Measurements from ENCODE around the gene PLIN1. TPM values are rescaled to one million over a fixed set of nuclear protein-coding genes. Genes with fewer than 3 reads are reported as not detected.

Gene PLIN1
- total RNA-seq, 1 donor, result 0.27 TPM

DNA sequence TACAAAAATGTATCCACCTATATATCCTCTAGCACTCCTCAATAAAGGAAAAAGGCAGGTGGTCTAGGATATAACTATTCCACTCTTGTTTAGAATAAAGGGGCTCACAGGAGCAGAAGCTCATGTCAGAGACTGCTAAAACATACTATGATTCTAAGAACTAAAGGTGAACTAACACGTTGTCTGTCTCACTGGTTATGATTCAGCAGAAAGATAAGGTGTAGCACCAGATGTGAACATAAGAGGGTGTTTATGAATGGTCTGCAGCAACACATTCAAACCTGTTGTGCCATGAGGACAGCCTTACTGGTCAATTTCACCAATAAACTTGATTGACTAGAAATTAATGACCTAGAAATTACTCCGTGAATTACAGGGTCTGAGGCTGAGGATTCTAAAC is 6.8 kb upstream of the PLIN1 start:
- H3K4me3 ChIP-seq (ENCODE audit: low read depth, low read length), result no peak overlapping the region
- DNase-seq (ENCODE audit: low read depth), result no peak
- TF ChIP-seq, protein P1, sequence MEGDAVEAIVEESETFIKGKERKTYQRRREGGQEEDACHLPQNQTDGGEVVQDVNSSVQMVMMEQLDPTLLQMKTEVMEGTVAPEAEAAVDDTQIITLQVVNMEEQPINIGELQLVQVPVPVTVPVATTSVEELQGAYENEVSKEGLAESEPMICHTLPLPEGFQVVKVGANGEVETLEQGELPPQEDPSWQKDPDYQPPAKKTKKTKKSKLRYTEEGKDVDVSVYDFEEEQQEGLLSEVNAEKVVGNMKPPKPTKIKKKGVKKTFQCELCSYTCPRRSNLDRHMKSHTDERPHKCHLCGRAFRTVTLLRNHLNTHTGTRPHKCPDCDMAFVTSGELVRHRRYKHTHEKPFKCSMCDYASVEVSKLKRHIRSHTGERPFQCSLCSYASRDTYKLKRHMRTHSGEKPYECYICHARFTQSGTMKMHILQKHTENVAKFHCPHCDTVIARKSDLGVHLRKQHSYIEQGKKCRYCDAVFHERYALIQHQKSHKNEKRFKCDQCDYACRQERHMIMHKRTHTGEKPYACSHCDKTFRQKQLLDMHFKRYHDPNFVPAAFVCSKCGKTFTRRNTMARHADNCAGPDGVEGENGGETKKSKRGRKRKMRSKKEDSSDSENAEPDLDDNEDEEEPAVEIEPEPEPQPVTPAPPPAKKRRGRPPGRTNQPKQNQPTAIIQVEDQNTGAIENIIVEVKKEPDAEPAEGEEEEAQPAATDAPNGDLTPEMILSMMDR (IDR thresholded peaks at IDR 0.05; ENCODE audit: insufficient read depth, low read length), result no peak

DNA sequence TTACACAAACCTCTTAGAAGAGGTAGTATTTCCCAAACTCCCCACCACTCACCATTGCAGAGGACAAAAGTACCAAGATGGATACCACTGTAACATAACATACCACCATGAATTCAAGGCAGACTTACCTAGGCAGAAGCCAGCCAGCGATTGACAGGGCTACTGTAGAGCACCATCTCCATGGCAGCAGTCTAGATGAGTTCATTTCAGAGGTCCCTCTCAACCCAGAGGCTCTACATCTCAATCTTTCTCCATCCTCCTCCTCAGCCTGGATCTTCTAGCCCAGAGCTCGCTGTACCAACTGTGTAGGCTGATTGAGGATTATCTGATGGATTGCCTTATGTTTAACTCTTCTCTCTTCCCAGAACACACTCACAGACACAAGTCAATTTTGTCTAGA is 2.0 kb upstream of the PLIN1 start:
- DNase-seq (ENCODE audit: low read depth), result no peak
- no peak overlapping the region for H3K4me3 ChIP-seq (ENCODE audit: low read depth, low read length)
- TF ChIP-seq, protein P1 (IDR thresholded peaks at IDR 0.05; ENCODE audit: insufficient read depth, low read length), result no peak

DNA sequence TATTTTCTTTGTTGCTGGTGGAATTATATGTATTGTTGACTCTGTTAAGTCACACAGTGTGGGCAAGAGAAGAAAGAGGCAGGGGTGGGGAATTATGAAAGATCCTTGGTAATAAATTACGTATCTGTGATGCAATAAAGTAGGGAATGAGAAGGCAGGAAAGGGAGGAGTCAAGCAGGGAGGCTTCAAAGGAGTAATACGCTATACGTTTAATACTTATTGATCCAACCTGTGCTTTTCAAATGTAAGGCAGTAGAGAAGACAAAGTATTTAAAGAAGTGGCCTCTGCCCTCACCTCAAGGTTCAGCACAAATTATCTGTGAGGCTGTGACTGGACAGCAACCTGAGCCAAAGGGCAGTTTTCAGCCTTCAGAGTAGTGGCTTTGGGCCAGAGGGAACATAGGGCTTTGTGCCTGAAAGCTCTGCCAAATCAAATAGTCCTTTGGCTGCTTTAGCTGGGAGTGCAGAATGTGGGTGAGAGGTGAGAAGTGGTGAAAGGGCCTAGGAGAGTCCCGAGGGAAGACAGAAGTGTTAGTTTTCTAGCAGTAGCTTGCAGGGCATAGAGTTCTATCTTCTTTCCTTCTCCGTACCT is 1.2 kb upstream of the PLIN1 start:
- H3K4me3 ChIP-seq (ENCODE audit: low read depth, low read length), result no peak overlapping the region
- TF ChIP-seq, protein P1 (IDR thresholded peaks at IDR 0.05; ENCODE audit: insufficient read depth, low read length), result no peak
- DNase-seq (ENCODE audit: low read depth), result peak; percentile 98

DNA sequence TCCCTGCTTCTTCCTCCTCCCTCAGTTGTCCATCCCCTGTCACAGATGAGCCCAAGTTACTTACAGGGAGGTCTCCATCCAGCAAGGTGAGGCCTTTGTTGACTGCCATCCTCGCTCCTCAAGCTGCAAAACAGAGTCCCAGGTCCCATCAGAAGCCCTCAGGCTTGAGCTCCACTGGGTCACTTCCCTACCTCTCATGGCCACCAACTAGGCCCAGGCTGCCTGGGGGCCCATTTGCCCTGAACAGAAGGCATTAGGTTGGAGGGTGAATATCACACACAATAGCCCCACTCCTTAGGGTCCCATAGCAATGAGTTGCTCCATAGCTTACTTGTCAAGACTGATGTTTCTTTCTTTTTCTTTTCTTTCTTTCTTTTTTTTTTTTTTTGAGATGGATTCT is 1.8 kb downstream of the PLIN1 start:
- DNase-seq (ENCODE audit: low read depth), result no peak
- TF ChIP-seq, protein P1 (IDR thresholded peaks at IDR 0.05; ENCODE audit: insufficient read depth, low read length), result no peak
- H3K4me3 ChIP-seq (ENCODE audit: low read depth, low read length), result no peak overlapping the region

DNA sequence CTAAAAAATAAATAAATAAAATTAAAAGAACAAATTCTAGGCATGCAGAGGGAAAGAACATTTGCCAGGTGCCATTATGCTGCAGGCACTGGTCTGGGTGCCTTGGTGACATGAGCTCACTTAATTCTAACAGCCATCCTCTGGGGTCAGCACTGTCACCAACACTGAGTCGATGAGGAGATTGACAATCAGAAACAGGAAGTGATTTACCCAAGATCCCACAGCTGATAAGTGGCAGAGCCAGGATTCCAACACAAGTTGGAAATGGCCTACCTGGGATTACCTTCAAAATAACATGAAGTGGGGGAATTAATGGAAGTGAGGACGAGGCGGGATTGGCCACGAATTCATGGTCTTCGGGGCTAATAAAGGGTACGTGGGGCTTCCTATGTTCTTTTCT is 3.6 kb downstream of the PLIN1 start:
- no peak overlapping the region for H3K4me3 ChIP-seq (ENCODE audit: low read depth, low read length)
- TF ChIP-seq, protein P1 (IDR thresholded peaks at IDR 0.05; ENCODE audit: insufficient read depth, low read length), result no peak
- no peak for DNase-seq (ENCODE audit: low read depth)

DNA sequence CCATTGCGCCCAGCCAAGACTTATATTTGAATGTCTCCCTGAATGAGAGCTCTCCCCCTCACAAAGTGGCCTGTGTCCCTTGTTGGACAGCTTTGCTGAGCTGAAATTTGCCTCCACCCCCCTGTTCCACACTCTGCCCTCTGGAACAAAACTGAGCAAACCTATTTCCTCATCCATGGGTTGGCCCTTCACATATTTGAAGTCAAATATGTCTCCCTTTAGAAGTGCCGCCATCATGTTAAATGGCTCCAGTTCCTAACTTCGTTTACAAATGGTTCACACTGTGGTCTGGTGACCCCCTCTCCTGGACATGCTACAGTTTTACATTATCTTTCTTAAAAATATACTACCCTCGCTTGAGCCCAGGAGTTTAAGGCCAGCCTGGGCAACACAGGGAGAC is 4.6 kb downstream of the PLIN1 start:
- DNase-seq (ENCODE audit: low read depth), result no peak
- TF ChIP-seq, protein P1 (IDR thresholded peaks at IDR 0.05; ENCODE audit: insufficient read depth, low read length), result no peak
- H3K4me3 ChIP-seq (ENCODE audit: low read depth, low read length), result no peak overlapping the region

DNA sequence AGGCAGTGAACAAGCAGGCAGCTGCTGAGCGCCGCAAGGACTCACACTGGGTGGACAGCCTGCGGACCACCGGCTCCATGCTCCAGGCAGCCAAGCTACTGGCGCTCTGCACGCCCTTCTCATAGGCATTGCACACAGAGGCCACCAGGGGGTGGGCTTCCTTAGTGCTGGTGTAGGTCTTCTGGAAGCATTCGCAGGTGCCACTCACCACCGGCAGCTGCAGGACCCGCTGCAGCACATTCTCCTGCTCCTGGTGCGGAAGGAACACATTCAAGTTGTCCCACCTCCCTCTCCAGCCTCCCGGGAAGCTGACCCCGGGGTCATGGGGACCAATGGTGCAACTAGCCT is 6.0 kb downstream of the PLIN1 start:
- no peak for DNase-seq (ENCODE audit: low read depth)
- TF ChIP-seq, protein P1 (IDR thresholded peaks at IDR 0.05; ENCODE audit: insufficient read depth, low read length), result peak; percentile 27
- H3K4me3 ChIP-seq (ENCODE audit: low read depth, low read length), result no peak overlapping the region

Measured in fibroblast of the aortic adventitia (primary cell).